A549 (cell line): ENCODE data around the gene TRIM24. TPM values are rescaled to one million over a fixed set of nuclear protein-coding genes. Genes with fewer than 3 reads are reported as not detected.

Source experiments
- ATAC-seq, 2 experiments: fragments of 200-7000 bp in 1 of 2; fragments of >200 bp in 1 of 2; cut with Nextera tagmentation in 1 of 2; cut with Tn5 transposase in 1 of 2; 3 replicates each; pipeline versions ENCODE4 v1.8.0 to v1.9.1; 2018 to 2020; ENCODE audit warnings: mild to moderate bottlenecking in 1 of 2, moderate library complexity in 1 of 2
- CTCF ChIA-PET: fragments of 300-600 bp; sonication (Branson Sonifier 250); formaldehyde crosslinking; extraction: SDS; loops from one replicate; lab custom pipeline; 2021; ENCODE audit warnings: antibody characterized with exemption, inconsistent platforms; lab: Yijun Ruan, JAX
- POLR2A ChIA-PET: fragments of 350-600 bp; formaldehyde crosslinking; extraction: SDS; loops from one replicate; lab custom pipeline; 2021; ENCODE audit warnings: antibody characterized with exemption, inconsistent platforms; lab: Yijun Ruan, JAX
- DNase-seq, 2 experiments: peaks; one replicate each; pipeline versions ENCODE4 v3.0.0 to v3.0.0-alpha.2; 2011 to 2016; ENCODE audit warnings: low read depth in 1 of 2, low spot score in 1 of 2
- FAIRE-seq: peaks from 2 replicates; lab custom pipeline; 2011; peaks lifted over from hg19 to GRCh38; lab: Jason Lieb, UNC
- H3K27ac ChIP-seq, 2 experiments: fragments of >200 bp; sonication (Bioruptor Twin); formaldehyde crosslinking; 3 replicates each; pipeline ENCODE4 v1.5.1; 2016 to 2017
- H3K4me1 ChIP-seq: fragments of >200 bp; sonication (Bioruptor Twin); formaldehyde crosslinking; 3 replicates; pipeline ENCODE4 v1.6.1; 2016
- H3K4me2 ChIP-seq: fragments of >200 bp; sonication (Bioruptor Twin); formaldehyde crosslinking; 3 replicates; pipeline ENCODE4 v1.6.1; 2016
- H3K4me3 ChIP-seq: fragments of >200 bp; sonication (Bioruptor Twin); formaldehyde crosslinking; 3 replicates; pipeline ENCODE4 v1.5.1; 2016
- H3K9me3 ChIP-seq: fragments of >200 bp; sonication (Bioruptor Twin); formaldehyde crosslinking; 3 replicates; pipeline ENCODE4 v1.6.1; 2016
- ATOH8 ChIP-seq: fragments of 250-450 bp; sonication (Bioruptor Pico); IDR thresholded peaks from 2 replicates; pipeline ENCODE4 v1.5.0; 2020; ENCODE audit warnings: low read depth, mild to moderate bottlenecking, moderate library complexity
- CHD4 ChIP-seq: fragments of 200-600 bp; sonication (generic); IDR thresholded peaks from 2 replicates; pipeline ENCODE4 v1.6.1; 2016; ENCODE audit warnings: antibody characterized with exemption, mild to moderate bottlenecking, borderline replicate concordance
- CTCF ChIP-seq: fragments of >200 bp; sonication (Bioruptor Twin); formaldehyde crosslinking; IDR thresholded peaks from 3 replicates; pipeline ENCODE4 v1.5.1; 2016
- EHF ChIP-seq: fragments of 250-450 bp; sonication (Bioruptor Pico); IDR thresholded peaks from 2 replicates; pipeline ENCODE4 v1.5.0; 2020; ENCODE audit warnings: mild to moderate bottlenecking
- EHMT2 ChIP-seq: fragments of 200-600 bp; sonication (generic); IDR thresholded peaks from 2 replicates; pipeline ENCODE4 v1.6.1; 2016; ENCODE audit warnings: antibody characterized with exemption, low read depth, mild to moderate bottlenecking, moderate library complexity
- HDAC2 ChIP-seq: fragments of 200-600 bp; sonication (generic); IDR thresholded peaks from 2 replicates; pipeline ENCODE4 v1.6.1; 2016
- HES2 ChIP-seq: fragments of >200 bp; sonication (Bioruptor Twin); formaldehyde crosslinking; IDR thresholded peaks from 2 replicates; pipeline ENCODE4 v1.6.1; 2016
- HOXB13 ChIP-seq: fragments of 250-450 bp; sonication (Bioruptor Pico); IDR thresholded peaks from 2 replicates; pipeline ENCODE4 v1.5.0; 2020; ENCODE audit warnings: low read depth, mild to moderate bottlenecking, moderate library complexity
- KDM5A ChIP-seq: fragments of 200-600 bp; sonication (generic); IDR thresholded peaks from 2 replicates; pipeline ENCODE4 v1.6.1; 2016; ENCODE audit warnings: antibody characterized with exemption, mild to moderate bottlenecking
- MAFK ChIP-seq: fragments of 450-650 bp; IDR thresholded peaks from 2 replicates; pipeline ENCODE4 v1.6.1; 2014; ENCODE audit not compliant: partially characterized antibody
- MAX ChIP-seq: IDR thresholded peaks from 2 replicates; pipeline ENCODE4 v1.6.1; 2012
- MYC ChIP-seq: IDR thresholded peaks from 2 replicates; pipeline ENCODE4 v1.6.1; 2012; ENCODE audit warnings: mild to moderate bottlenecking, inconsistent platforms, low read length, improper control_type of control experiment, borderline replicate concordance
- NPAS2 ChIP-seq: fragments of 250-450 bp; sonication (Bioruptor Pico); IDR thresholded peaks from 2 replicates; pipeline ENCODE4 v1.8.0; 2022; ENCODE audit warnings: mild to moderate bottlenecking, moderate library complexity, borderline replicate concordance
- POLR2A ChIP-seq: IDR thresholded peaks from 2 replicates; pipeline ENCODE4 v1.6.1; 2012; ENCODE audit warnings: mild to moderate bottlenecking, low read length
- POLR2AphosphoS2 ChIP-seq: conservative IDR thresholded peaks from 2 replicates; pipeline ENCODE4 v1.6.1; 2012; ENCODE audit warnings: low read length, improper control_type of control experiment, inconsistent platforms
- REST ChIP-seq: fragments of 200-600 bp; sonication (generic); IDR thresholded peaks from 2 replicates; pipeline ENCODE4 v1.6.1; 2016; ENCODE audit warnings: antibody characterized with exemption, mild to moderate bottlenecking, moderate library complexity
- RFX5 ChIP-seq: fragments of 450-650 bp; IDR thresholded peaks from 2 replicates; pipeline ENCODE4 v1.7.1; 2014; ENCODE audit warnings: antibody characterized with exemption, mild to moderate bottlenecking, moderate library complexity
- RNF2 ChIP-seq: fragments of 200-600 bp; sonication (generic); IDR thresholded peaks from 2 replicates; pipeline ENCODE4 v1.6.1; 2016; ENCODE audit warnings: low read depth, mild to moderate bottlenecking, antibody characterized with exemption, moderate library complexity, borderline replicate concordance
- SMC3 ChIP-seq: fragments of >200 bp; sonication (Bioruptor Twin); formaldehyde crosslinking; IDR thresholded peaks from 3 replicates; pipeline ENCODE4 v1.6.1; 2018; ENCODE audit warnings: inconsistent platforms
- TFCP2L1 ChIP-seq: fragments of 250-450 bp; sonication (Bioruptor Pico); IDR thresholded peaks from 2 replicates; pipeline ENCODE4 v1.5.0; 2021; ENCODE audit warnings: mild to moderate bottlenecking
- USF2 ChIP-seq: fragments of 450-650 bp; IDR thresholded peaks from 2 replicates; pipeline ENCODE4 v1.6.1; 2014; ENCODE audit warnings: antibody characterized with exemption
- ZFP36 ChIP-seq: fragments of 450-650 bp; IDR thresholded peaks from 2 replicates; pipeline ENCODE4 v1.6.1; 2014; ENCODE audit warnings: borderline replicate concordance; ENCODE audit not compliant: partially characterized antibody
- WGBS: methylation state at CpG from one replicate; pipeline ENCODE4 v1.1.6; 2017; ENCODE audit errors: missing lambda C conversion rate; 5-methylcytosine and 5-hydroxymethylcytosine counted together
- polyA plus RNA-seq, 4 experiments: library from polyadenylated mRNA; depleted of rRNA in 3 of 4; stranded (reverse); fragments of >200 nt; fragmentation: RNase III in 1 of 4; extraction: RNeasy Plus Mini Kit Qiagen cat#74134 plus additional on column Dnase treatment in 1 of 4; gene quantifications; 2 replicates in 3 of 4; 3 replicates in 1 of 4; pipeline ENCODE4 v1.2.3, GENCODE V29; 2011 to 2017

The TRIM24 gene
- polyA plus RNA-seq, 2 of the 4 experiments (the other 2 are of a cell fraction), result 8.3 to 11.6 TPM

GRCh38 chr7:138573741-138574140 is 113.7 kb downstream of the TRIM24 start:
- POLR2A ChIA-PET, result no interaction called here
- CTCF ChIA-PET, result no interaction called here
- ATAC-seq, result no peak
- WGBS, result 70% methylated on average over 4 of the region's 4 CpGs
- Histone ChIP-seq H3K4me2 (no peak overlapping the region), H3K4me3 (no peak overlapping the region), H3K4me1 (no peaks in the 10 kb centered on the region), H3K27ac (no peak overlapping the region), H3K9me3 (no peaks in the 10 kb centered on the region)
- no peak for DNase-seq
- TF ChIP-seq USF2 (no peak), KDM5A (no peak), RNF2 (no peak), EHMT2 (no peak), EHF (no peak), TFCP2L1 (CRISPR knock-in tag) (no peak), RFX5 (no peak), MAFK (no peak), ATOH8 (CRISPR knock-in tag) (no peak), REST (no peak), HES2 (no peak), NPAS2 (no peak), HDAC2 (no peak), SMC3 (no peak), MYC (no peak)
- FAIRE-seq, result no peak

GRCh38 chr7:138575897-138576428 is 115.9 kb downstream of the TRIM24 start:
- DNase-seq, result no peak
- WGBS, result 94% methylated on average over 5 of the region's 5 CpGs
- no peak for ATAC-seq
- Histone ChIP-seq H3K27ac (no peak overlapping the region), H3K9me3 (no peaks in the 10 kb centered on the region)
- no peak for TF ChIP-seq USF2
- TF ChIP-seq, all 56 proteins: peak for 0
- H3K4me2 ChIP-seq, result no peak overlapping the region
- H3K4me3 ChIP-seq, result no peak overlapping the region
- no peaks in the 10 kb centered on the region for H3K4me1 ChIP-seq
- ChIA-PET CTCF (no interaction called here), POLR2A (no interaction called here)
- FAIRE-seq, result no peak

GRCh38 chr7:138579136-138579535 is 119.1 kb downstream of the TRIM24 start:
- no peak for FAIRE-seq
- DNase-seq, result no peak
- no peak for ATAC-seq
- Histone ChIP-seq H3K4me2 (no peak overlapping the region), H3K27ac (no peak overlapping the region), H3K4me3 (no peak overlapping the region), H3K9me3 (no peaks in the 10 kb centered on the region), H3K4me1 (no peaks in the 10 kb centered on the region)
- ChIA-PET POLR2A (no interaction called here), CTCF (no interaction called here)
- WGBS, result 88% methylated on average over 1 of the region's 1 CpG
- TF ChIP-seq NPAS2 (no peak), HOXB13 (no peak), MAX (no peak), POLR2A (no peak), USF2 (no peak), CTCF (no peak), ZFP36 (no peak), POLR2AphosphoS2 (no peak), KDM5A (no peak), CHD4 (no peak)
